ENCODE measurements around the gene CUL9. TPM values are rescaled to one million over a fixed set of nuclear protein-coding genes. Genes with fewer than 3 reads are reported as not detected.

The CUL9 gene
- total and polyA plus RNA-seq, 4 donors = 19.7 to 45.6 (median 35.5) TPM

DNA sequence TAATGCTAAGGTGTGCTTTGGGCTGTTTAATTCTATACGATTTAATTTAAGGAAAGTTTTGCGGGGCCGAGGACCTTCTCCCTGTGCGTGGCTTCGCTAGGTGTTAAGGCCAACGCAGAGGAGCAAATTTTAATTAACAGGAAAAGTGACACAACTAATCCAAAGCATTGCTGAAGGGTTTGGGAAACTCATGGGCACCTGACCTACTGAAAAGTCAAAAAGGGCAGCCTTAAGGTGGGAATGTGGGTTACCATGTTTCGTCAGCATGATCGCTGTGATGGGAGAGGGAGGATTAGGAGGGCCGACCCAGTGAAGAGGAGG, 415 bp upstream of the CUL9 start:
- Histone ChIP-seq H3K27me3 (ENCODE audit: control insufficient read depth in 3 of 3, insufficient read depth in 3 of 3, low read length in 2 of 3) (no peaks in the 10 kb centered on the region), H3K4me3 (peak overlapping the region; percentile 63), H3K9ac (ENCODE audit: insufficient read depth in 1 of 2, low read length in 2 of 2) (peak overlapping the region in 1 of 2 donors; percentile 43), H3K9me3 (ENCODE audit: control insufficient read depth in 4 of 4, insufficient read depth in 3 of 4, low read length in 3 of 4) (no peaks in the 10 kb centered on the region), H3K27ac (ENCODE audit: low read depth in 1 of 2, low read length in 1 of 2) (peak overlapping the region; percentile 47 to 69), H3K36me3 (ENCODE audit: control insufficient read depth in 4 of 4, insufficient read depth in 4 of 4, low read length in 4 of 4) (peaks cover 17 to 32% (median 26%) of the 10 kb centered on the region in 4 donors), H3K4me1 (ENCODE audit: control insufficient read depth in 5 of 5, insufficient read depth in 5 of 5, low read length in 5 of 5) (peaks cover 0 to 14% (median 4%) of the 10 kb centered on the region in 5 donors)
- TF ChIP-seq, protein P1, sequence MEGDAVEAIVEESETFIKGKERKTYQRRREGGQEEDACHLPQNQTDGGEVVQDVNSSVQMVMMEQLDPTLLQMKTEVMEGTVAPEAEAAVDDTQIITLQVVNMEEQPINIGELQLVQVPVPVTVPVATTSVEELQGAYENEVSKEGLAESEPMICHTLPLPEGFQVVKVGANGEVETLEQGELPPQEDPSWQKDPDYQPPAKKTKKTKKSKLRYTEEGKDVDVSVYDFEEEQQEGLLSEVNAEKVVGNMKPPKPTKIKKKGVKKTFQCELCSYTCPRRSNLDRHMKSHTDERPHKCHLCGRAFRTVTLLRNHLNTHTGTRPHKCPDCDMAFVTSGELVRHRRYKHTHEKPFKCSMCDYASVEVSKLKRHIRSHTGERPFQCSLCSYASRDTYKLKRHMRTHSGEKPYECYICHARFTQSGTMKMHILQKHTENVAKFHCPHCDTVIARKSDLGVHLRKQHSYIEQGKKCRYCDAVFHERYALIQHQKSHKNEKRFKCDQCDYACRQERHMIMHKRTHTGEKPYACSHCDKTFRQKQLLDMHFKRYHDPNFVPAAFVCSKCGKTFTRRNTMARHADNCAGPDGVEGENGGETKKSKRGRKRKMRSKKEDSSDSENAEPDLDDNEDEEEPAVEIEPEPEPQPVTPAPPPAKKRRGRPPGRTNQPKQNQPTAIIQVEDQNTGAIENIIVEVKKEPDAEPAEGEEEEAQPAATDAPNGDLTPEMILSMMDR (IDR thresholded peaks at IDR 0.05; ENCODE audit: control extremely low read depth, extremely low read depth) = no peak
- no peak for DNase-seq
- ATAC-seq (ENCODE audit: insufficient read depth, low FRiP score) = no peak
- WGBS, 2 donors = 48 to 50% methylated on average over 9 of the region's 9 CpGs

DNA sequence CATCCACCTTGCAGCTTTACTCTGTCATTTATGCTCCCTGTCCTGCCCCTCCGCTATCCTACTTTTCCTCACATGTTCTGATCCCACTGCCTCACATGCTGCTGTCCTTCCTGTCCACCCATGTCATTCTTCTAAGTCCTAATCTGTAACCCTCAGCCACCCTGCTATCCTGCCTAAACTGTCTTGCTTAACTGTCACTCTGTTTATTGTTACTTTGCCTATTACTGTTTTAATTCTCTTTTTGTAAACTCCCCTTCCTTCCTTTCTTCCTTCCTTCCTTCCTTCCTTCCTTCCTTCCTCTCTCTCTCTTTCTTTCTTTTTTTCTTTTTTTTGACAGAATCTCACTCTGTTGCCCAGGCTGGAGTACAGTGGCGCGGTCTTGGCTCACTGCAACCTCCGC, 1.4 kb downstream of the CUL9 start:
- Histone ChIP-seq H3K4me3 (no peak overlapping the region), H3K9me3 (ENCODE audit: control insufficient read depth in 4 of 4, insufficient read depth in 3 of 4, low read length in 3 of 4) (no peaks in the 10 kb centered on the region), H3K4me1 (ENCODE audit: control insufficient read depth in 5 of 5, insufficient read depth in 5 of 5, low read length in 5 of 5) (peaks cover 0 to 14% (median 4%) of the 10 kb centered on the region in 5 donors), H3K9ac (ENCODE audit: insufficient read depth in 1 of 2, low read length in 2 of 2) (no peak overlapping the region), H3K36me3 (ENCODE audit: control insufficient read depth in 4 of 4, insufficient read depth in 4 of 4, low read length in 4 of 4) (peaks cover 21 to 41% (median 27%) of the 10 kb centered on the region in 4 donors), H3K27ac (ENCODE audit: low read depth in 1 of 2, low read length in 1 of 2) (no peak overlapping the region), H3K27me3 (ENCODE audit: control insufficient read depth in 3 of 3, insufficient read depth in 3 of 3, low read length in 2 of 3) (no peaks in the 10 kb centered on the region)
- DNase-seq (no peak), ATAC-seq (ENCODE audit: insufficient read depth, low FRiP score) (no peak)
- WGBS, 2 donors = 96% methylated on average over 4 of the region's 4 CpGs
- TF ChIP-seq, protein P1 (IDR thresholded peaks at IDR 0.05; ENCODE audit: control extremely low read depth, extremely low read depth) = no peak

DNA sequence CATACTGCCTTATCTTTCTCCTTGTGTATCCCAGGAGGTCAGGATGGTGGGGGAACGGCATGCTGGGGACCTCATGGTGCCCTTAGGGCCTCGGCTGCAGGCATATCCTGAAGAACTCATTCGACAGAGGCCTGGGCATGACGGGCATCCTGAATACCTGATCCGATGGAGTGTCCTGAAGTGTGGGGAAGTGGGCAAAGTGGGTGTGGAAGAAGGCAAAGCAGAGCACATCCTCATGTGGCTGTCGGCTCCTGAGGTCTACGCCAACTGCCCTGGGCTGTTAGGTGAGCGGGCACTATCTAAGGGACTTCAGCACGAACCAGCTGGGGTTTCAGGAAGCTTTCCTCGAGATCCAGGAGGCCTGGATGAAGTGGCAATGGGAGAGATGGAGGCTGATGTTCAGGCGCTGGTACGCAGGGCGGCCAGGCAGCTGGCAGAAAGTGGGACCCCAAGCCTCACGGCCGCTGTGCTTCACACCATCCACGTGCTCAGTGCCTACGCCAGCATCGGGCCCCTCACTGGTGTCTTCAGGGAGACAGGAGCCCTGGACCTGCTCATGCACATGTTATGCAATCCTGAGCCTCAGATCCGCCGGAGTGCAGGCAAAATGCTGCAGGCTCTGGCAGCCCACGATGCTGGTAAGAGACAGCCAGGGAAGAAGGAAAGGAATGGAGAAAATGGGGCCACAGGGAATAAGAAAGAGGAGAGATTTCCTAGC, 2.4 kb downstream of the CUL9 start:
- Histone ChIP-seq H3K9ac (ENCODE audit: insufficient read depth in 1 of 2, low read length in 2 of 2) (no peak overlapping the region), H3K27me3 (ENCODE audit: control insufficient read depth in 3 of 3, insufficient read depth in 3 of 3, low read length in 2 of 3) (no peaks in the 10 kb centered on the region), H3K27ac (ENCODE audit: low read depth in 1 of 2, low read length in 1 of 2) (no peak overlapping the region), H3K4me3 (no peak overlapping the region), H3K4me1 (ENCODE audit: control insufficient read depth in 5 of 5, insufficient read depth in 5 of 5, low read length in 5 of 5) (peaks cover 0 to 14% (median 4%) of the 10 kb centered on the region in 5 donors), H3K9me3 (ENCODE audit: control insufficient read depth in 4 of 4, insufficient read depth in 3 of 4, low read length in 3 of 4) (no peaks in the 10 kb centered on the region), H3K36me3 (ENCODE audit: control insufficient read depth in 4 of 4, insufficient read depth in 4 of 4, low read length in 4 of 4) (peaks cover 11 to 33% (median 20%) of the 10 kb centered on the region in 4 donors)
- ATAC-seq (ENCODE audit: insufficient read depth, low FRiP score) (no peak), DNase-seq (no peak)
- 93% methylated on average over 21 of the region's 21 CpGs for WGBS, 2 donors
- TF ChIP-seq, protein P1 (IDR thresholded peaks at IDR 0.05; ENCODE audit: control extremely low read depth, extremely low read depth) = no peak

All from lung (tissue), 12 donors.